ENCODE results near the gene NDST1. TPM values are rescaled to one million over a fixed set of nuclear protein-coding genes. Genes with fewer than 3 reads are reported as not detected.

The NDST1 gene
- total RNA-seq, 1 donor = 104 TPM

DNA sequence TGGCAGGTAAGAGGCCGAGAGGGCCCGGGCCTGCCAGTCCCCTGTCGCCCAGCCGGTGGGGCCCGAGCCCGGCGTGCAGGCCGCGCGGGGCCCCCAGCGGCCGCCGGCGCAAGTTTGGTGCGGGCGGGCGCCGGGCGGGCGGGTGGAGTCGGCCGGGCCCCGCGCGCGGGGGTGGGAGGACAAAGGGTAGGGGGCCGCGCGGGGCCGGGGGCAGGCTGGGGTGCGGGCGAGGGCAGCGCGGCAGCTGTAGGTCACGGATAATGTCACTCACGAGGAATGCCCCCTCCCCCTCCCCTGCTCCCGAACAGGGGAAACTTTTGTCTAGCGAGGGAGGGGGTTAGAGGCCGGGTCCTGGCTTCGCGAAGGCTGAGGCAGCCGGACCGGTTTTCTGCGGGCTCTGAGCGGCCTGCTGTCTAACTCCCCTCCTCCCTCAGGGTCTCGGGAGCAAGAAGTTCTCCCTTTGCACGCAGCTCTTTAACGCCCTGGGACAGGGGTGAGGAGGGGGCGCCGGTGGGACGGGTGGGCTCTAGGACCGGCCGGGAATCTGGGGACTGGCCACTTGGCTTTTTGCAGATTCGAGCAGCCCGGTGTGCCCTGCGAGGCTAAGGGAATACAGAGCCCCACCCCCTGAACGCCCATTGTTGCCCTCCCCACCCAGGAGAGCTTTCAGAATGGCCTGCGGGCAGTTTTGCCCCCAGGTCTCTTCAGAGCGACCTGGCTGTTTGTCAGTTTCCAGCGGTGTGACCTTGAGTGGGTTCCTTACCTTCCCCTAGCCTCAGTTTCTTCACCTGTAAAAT lies 21.3 kb upstream of the NDST1 start:
- TF ChIP-seq, protein P1, sequence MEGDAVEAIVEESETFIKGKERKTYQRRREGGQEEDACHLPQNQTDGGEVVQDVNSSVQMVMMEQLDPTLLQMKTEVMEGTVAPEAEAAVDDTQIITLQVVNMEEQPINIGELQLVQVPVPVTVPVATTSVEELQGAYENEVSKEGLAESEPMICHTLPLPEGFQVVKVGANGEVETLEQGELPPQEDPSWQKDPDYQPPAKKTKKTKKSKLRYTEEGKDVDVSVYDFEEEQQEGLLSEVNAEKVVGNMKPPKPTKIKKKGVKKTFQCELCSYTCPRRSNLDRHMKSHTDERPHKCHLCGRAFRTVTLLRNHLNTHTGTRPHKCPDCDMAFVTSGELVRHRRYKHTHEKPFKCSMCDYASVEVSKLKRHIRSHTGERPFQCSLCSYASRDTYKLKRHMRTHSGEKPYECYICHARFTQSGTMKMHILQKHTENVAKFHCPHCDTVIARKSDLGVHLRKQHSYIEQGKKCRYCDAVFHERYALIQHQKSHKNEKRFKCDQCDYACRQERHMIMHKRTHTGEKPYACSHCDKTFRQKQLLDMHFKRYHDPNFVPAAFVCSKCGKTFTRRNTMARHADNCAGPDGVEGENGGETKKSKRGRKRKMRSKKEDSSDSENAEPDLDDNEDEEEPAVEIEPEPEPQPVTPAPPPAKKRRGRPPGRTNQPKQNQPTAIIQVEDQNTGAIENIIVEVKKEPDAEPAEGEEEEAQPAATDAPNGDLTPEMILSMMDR (IDR thresholded peaks at IDR 0.05; ENCODE audit: extremely low read depth, low read depth, low read length) = no peak
- H3K4me1 ChIP-seq (ENCODE audit: insufficient read depth, low read length) = peaks cover 43% of the 10 kb centered on the region

GRCh38 chr5:150487199-150488061 lies 20.5 kb upstream of the NDST1 start:
- Histone ChIP-seq H4K20me1 (ENCODE audit: insufficient read depth, low read length) (peaks cover 40% of the 10 kb centered on the region), H3K9me3 (ENCODE audit: low read depth, low read length) (no peaks in the 10 kb centered on the region), H3K27me3 (ENCODE audit: insufficient read depth, low read length) (no peaks in the 10 kb centered on the region), H3K27ac (ENCODE audit: low read depth, low read length) (peak overlapping the region; percentile 91), H3K4me1 (ENCODE audit: insufficient read depth, low read length) (peaks cover 51% of the 10 kb centered on the region), H2AFZ (ENCODE audit: low read length) (no peak overlapping the region), H3K79me2 (ENCODE audit: insufficient read depth, low read length) (peaks cover 74% of the 10 kb centered on the region), H3K36me3 (ENCODE audit: insufficient read depth, low read length) (peaks cover 29% of the 10 kb centered on the region), H3K4me3 (ENCODE audit: insufficient read depth, low read length) (peak overlapping the region; percentile 96), H3K4me2 (ENCODE audit: insufficient read depth, low read length) (peak overlapping the region; percentile 76)
- TF ChIP-seq, protein P1 (IDR thresholded peaks at IDR 0.05; ENCODE audit: extremely low read depth, low read depth, low read length) = peak; percentile 31
- DNase-seq (ENCODE audit: insufficient read length, low spot score, missing footprints) = peak; percentile 86

More for the DNA sequence above, 21.3 kb upstream of the NDST1 start:
- H3K27me3 ChIP-seq (ENCODE audit: insufficient read depth, low read length) = no peaks in the 10 kb centered on the region
- peaks cover 65% of the 10 kb centered on the region for H3K79me2 ChIP-seq (ENCODE audit: insufficient read depth, low read length)
- H3K9me3 ChIP-seq (ENCODE audit: low read depth, low read length) = no peaks in the 10 kb centered on the region
- H3K36me3 ChIP-seq (ENCODE audit: insufficient read depth, low read length) = peaks cover 22% of the 10 kb centered on the region
- DNase-seq (ENCODE audit: insufficient read length, low spot score, missing footprints) = peak; percentile 90
- H3K4me2 ChIP-seq (ENCODE audit: insufficient read depth, low read length) = peak overlapping the region; percentile 76
- peak overlapping the region; percentile 91 for H3K27ac ChIP-seq (ENCODE audit: low read depth, low read length)
- peaks cover 32% of the 10 kb centered on the region for H4K20me1 ChIP-seq (ENCODE audit: insufficient read depth, low read length)
- no peak overlapping the region for H2AFZ ChIP-seq (ENCODE audit: low read length)
- H3K4me3 ChIP-seq (ENCODE audit: insufficient read depth, low read length) = peak overlapping the region; percentile 96

- TF ChIP-seq, protein P1 (IDR thresholded peaks at IDR 0.05; ENCODE audit: extremely low read depth, low read depth, low read length) = no peak
- H3K4me2 ChIP-seq (ENCODE audit: insufficient read depth, low read length) = peak overlapping the region; percentile 76
- peaks cover 61% of the 10 kb centered on the region for H3K4me1 ChIP-seq (ENCODE audit: insufficient read depth, low read length)
- H3K27me3 ChIP-seq (ENCODE audit: insufficient read depth, low read length) = no peaks in the 10 kb centered on the region
- no peak overlapping the region for H2AFZ ChIP-seq (ENCODE audit: low read length)
- H3K4me3 ChIP-seq (ENCODE audit: insufficient read depth, low read length) = peak overlapping the region; percentile 96
- H4K20me1 ChIP-seq (ENCODE audit: insufficient read depth, low read length) = peaks cover 49% of the 10 kb centered on the region
- H3K79me2 ChIP-seq (ENCODE audit: insufficient read depth, low read length) = peaks cover 84% of the 10 kb centered on the region
- peak overlapping the region; percentile 91 for H3K27ac ChIP-seq (ENCODE audit: low read depth, low read length)
- H3K9me3 ChIP-seq (ENCODE audit: low read depth, low read length) = no peaks in the 10 kb centered on the region
- peak; percentile 95 for DNase-seq (ENCODE audit: insufficient read length, low spot score, missing footprints)
- H3K36me3 ChIP-seq (ENCODE audit: insufficient read depth, low read length) = peaks cover 29% of the 10 kb centered on the region
These were observed 19.2 kb upstream of the NDST1 start for GRCh38 chr5:150488519-150489359.

Data from osteoblast (primary cell).